D341Med (cell line): ENCODE measurements around the gene ITPRID2.
"Not testable (repeated sequence)": the region's sequence is repeated elsewhere in the genome, so short reads cannot be mapped to it uniquely, and the experiment has no call there.

ENCODE experiments used
- DNase-seq: peaks from one replicate; pipeline ENCODE4 v3.0.0; 2012; ENCODE audit warnings: low spot score

ITPRID2 gene

DNA sequence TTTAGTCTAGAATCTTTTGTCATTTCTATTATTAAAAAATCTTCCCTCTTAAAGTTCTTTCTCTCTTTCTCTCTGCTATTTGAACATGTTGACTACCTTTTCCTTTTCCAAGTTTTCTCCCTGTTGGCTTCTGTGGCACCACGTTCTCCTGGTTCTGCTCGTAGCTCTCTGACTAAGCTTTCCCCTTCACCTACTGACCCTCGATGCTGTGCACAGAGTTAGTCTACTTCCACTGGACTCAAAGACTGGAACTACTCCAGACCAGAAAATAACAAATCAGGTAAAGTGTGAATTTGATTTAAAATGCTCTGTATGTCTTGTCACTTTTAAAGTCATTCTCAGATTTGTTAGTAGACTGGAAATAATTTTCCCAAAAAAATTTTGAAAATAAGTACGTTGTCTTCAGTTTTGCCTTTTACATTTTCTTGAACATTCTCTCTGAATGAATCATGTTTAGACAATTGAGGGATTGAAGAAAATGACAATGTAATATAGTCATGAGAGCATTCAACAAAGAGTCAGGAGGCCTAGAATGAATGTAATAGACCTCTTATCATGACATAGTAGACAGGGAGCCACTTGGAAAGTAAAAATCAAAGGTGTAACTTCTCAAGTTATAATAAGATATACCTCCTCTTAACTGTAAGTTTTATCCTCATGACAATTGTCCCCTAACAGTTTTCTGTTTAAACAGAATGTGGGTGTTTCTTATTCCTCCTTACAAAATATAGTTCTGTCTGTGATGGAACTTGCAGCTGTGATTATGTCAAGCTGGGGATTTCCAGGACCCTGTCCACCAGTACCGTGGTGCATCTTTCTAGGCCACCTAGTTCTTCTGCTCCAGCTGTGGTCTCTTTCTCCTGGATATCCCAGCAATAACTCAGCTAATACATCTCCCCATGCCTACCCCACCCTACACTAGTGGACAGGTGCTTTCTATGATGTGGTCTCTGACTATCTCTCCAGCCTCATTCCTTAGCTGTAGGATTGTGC, 25.5 kb downstream of the ITPRID2 start:
- no peak for DNase-seq

GRCh38 chr2:181918188-181918587, 26.7 kb downstream of the ITPRID2 start:
- DNase-seq, result no peak

DNA sequence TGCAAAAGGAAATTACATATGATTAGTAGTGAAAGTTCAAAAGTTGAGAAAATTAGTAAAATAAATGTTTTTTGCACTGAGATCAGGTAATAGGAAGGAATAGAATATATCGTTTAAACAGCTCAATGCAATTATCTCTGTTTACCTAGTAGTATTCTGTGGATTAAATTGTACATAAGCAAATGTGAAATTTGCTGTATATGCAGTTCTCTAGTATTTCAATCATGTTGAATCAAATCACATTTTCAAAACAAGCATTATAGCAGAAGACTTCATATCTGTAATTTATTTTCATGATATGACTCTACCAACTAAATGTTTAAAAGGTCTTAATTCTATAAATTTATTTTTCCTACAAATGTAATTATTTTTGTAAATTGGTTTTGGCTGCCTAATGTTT, 31.6 kb downstream of the ITPRID2 start:
- DNase-seq, result no peak

DNA sequence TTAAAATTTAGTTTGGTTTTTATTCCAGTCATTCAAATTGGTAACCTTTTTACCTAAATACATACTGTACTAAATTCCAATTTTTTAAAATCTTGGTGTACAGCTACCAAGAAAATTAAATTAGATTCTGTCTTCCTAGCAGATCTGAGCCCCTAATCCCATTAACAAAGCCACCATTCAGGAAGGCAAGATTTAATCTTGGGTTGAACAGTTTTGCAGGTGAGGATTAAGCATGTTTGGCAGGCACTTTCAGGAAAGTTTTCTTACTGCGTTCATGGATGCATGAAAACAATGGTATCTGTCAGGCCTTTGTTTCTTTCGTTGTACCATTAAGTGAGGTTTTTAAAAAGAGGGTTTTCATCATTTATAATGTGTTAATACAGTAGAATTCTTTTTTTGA, 32.8 kb downstream of the ITPRID2 start:
- peak; percentile 15 for DNase-seq

GRCh38 chr2:181934694-181935093, 43.2 kb downstream of the ITPRID2 start:
- DNase-seq, result no peak

- DNase-seq, result no peak
These were observed 45.9 kb downstream of the ITPRID2 start for GRCh38 chr2:181937473-181937872.

DNA sequence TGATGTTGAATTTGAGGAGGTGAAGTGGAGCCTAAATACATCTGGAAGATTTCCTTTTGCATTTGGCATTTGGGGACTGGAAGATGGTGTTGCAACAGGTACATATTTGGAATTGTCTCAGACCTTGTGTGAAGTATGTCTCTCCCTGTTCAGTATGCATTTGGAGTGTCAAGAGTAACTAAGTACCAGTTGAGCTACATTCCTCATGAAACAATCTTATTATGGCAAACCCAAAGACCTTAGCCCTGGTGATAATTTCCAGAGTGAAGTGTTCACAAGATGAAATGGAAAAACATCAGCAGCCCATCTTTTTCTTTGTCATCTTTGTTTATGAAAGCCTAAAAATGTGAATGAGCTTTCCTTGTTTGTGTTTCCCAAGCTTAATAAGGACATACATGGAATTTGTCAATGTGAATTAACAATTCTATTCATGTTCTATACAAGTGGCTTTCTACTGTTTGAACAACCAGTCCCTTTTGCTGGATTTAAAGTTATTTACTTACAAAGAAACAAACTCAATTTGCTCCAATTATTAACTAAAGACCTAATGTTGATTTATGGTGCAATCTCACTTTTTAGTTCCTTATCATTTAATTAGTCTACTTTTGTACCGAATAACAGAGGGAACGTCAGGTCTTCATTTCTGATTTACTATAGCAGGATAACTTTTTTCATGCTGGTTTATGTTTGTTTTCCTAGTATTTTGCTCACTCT, 52.0 kb downstream of the ITPRID2 start:
- no peak for DNase-seq

- no peak for DNase-seq
These were observed 52.8 kb downstream of the ITPRID2 start for GRCh38 chr2:181944164-181944913.

DNA sequence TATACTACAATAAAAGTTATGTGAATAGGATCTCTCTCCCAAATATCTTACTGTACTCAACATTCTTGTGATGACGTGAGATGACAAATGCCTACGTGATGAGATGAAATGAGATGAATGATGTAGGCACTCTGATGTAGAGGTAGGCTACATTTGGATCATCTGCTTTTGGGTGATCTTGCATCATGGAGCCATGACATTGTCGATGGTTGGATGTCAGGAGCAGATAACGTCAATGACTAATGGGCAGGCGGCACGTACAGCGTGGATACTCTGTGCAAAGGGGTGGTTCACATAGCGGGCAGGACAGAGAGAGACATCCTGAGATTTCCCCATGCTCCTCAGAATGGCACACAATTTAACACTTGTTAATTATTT, 53.4 kb downstream of the ITPRID2 start:
- DNase-seq, result no peak

GRCh38 chr2:181946444-181947127, 55.1 kb downstream of the ITPRID2 start:
- DNase-seq, result no peak

- no peak for DNase-seq
These were observed 55.7 kb downstream of the ITPRID2 start for GRCh38 chr2:181947273-181947672.

DNA sequence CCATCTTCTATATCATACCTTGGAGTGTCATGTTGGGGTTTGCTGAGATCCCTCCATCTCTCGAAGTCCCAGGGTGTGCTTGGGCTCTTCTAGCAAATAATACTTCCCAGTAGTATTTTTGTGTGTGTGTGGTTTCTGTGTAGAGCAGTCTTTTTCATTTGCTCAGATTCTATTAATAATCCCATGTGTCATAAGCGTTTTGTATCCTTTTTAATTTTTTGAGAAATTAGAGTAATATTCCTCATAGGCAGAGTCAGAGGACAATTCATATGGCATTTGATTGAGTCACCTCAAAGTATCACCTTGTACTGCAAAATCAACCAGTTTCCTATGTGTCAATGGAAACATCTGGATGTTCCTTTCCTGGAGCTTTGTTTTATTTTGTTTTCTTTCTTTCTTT, 56.7 kb downstream of the ITPRID2 start:
- no peak for DNase-seq

DNA sequence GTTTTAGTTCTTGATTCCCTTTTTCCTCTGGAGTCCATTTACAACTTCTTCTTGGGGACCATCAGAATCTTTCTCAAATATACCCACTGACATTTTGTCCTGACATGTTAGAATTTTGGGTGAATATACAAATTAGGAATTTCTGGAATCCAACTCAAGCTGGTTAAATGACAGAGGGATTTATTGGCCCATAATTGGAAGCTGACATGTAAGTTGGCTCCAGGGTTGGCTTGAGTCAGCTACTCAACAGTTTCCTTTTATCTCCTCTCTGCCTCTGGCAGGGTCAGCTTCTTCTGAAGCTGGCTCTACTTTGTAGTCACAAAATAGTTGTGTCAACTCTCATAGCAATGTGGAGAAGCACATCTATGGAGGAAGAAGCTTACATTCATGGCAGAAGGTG, 57.5 kb downstream of the ITPRID2 start:
- DNase-seq, result no peak

- no peak for DNase-seq
These were observed 61.1 kb downstream of the ITPRID2 start for GRCh38 chr2:181952404-181953226.

DNA sequence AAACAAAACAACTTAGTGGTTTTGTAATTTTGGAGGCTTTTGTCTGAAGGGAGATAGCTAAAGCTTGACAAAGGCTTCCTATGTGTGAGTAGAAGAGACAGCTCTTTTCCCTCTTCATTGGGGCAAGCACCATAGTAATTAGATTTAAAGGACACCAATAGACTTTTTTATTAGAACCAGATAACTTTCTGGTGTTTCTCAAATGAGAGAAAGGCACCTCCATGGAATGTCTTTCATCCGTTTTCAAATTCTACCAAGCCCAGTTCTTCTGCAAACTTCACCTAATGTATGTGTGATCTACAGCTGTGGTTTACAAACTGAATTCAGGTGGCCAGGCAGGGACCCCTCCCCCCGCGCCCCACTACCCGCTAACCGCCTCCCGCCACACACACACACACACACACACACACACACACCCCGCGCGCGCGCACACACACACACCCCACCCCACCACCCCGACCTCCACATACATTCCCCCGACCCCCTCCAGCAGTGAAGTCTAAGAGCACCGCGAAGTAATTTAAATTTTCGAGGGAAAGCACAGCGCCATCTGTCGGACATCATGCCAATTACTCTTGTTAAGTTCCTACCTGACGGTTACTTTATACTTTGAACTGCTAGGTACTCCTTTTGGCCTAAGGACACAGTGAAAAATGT, 62.5 kb downstream of the ITPRID2 start:
- DNase-seq, result peak; percentile 65

DNA sequence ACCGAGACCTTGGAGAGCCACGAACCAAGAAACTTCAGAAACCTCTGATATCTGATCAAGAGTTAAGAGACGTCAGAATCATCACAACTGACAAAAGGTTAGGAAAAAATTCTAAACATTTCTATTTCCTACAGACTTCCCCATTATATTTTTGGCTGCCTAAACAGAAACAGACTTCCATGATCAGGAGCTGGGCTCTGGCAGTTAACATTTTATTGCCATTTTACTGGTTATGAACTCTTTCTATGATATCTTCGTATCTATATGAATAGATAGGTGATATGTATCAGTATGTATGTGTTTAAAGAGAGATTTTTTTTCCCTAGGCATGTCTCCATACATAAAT, 63.0 kb downstream of the ITPRID2 start:
- DNase-seq, result no peak

DNA sequence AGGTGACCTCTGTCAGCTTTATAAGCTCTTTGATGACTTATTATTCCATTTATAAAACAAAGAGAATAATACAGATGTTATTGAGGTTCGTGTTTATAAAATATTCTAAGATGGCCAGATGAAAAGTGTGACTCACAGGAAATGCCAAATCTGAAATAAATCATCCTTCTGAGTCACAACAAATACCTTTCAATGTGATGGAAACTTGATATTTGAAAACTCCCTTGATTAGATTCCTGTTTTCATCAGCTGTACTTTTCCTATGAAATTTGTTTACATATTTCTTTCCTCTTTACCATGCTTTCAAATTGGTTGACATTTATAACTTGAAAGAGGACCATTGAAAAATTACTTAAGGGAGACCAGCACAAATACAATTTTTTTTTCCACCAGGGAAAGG, 63.5 kb downstream of the ITPRID2 start:
- DNase-seq, result no peak

GRCh38 chr2:181955866-181956265, 64.3 kb downstream of the ITPRID2 start:
- DNase-seq, result not testable (repeated sequence)

DNA sequence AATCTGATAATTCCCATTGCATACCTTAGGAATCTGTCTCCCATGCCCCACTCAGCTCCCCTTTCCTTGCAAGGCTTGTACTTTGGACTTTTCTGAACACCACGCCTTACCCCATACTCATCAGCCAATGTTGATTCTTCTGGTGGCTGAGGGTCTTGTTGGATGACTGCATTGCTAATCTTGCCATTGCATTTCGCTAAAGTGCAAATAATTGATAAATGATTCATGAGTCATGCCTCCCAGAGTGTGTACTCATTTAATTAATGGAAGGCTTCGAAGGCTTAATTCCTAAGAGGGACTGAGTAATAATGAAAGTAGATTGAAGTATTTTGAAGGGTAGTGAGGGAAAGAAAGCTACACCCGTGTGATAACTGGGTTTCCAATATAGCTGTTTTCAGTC, 66.1 kb downstream of the ITPRID2 start:
- DNase-seq, result no peak

DNA sequence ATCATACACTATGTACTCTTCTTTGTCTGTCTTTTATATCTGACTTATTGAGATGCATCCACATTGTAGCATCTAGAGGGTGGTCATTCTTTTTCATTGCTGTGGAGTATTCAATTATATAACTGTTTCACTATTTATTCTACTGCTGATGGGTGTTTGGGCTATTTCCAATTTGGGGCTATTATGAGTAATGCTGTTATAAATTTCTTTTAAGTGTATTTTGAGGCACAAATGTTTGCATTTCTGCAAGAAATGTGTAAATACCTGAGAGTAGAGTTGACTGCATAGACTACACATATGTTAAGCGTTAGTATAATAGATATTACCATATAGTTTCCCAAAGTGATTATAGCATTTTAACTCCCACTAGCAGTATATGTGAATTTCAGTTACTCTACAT, 67.2 kb downstream of the ITPRID2 start:
- DNase-seq, result no peak

DNA sequence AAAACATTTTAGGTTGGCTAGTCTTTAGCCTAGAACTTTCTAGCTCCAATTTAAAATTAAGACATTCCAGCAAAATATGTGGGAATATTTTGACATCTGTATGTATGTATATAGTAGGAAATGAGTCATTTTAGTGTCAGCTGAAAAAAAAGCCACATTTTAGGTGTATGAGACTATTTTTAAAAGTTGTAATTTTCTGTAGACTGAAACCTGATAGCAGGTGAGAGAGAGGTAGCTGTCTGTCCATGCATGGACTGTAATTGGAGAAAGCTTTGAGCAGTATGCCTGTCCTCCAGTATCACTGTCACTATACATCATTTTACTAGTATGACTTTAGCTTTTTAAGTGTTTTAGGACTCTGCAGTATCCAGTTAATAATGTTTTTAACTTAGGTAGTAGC, 68.0 kb downstream of the ITPRID2 start:
- DNase-seq, result no peak
